Epithelial cell of proximal tubule (primary cell): ENCODE results near the gene SKP2. TPM values are rescaled to one million over a fixed set of nuclear protein-coding genes. Genes with fewer than 3 reads are reported as not detected.
A peak's percentile ranks its signal among the peaks of the same experiment; 100 is the strongest.

ENCODE experiments used
- DNase-seq: peaks from one replicate; pipeline ENCODE4 v3.0.0-alpha.2; 2011; ENCODE audit warnings: low read depth
- H3K4me3 ChIP-seq: 2 replicates; pipeline ENCODE4 v1.5.1; 2011; ENCODE audit warnings: low read depth, mild to moderate bottlenecking, low read length
- total RNA-seq: library from RNA; depleted of rRNA; stranded (reverse); fragments of >200 nt; gene quantifications from 2 replicates; pipeline ENCODE4 v1.2.3, GENCODE V29; 2015
- TF ChIP-seq, protein P1 (sequence below): conservative IDR thresholded peaks from 2 replicates; pipeline ENCODE4 v1.5.1; 2012; ENCODE audit warnings: low read depth, mild to moderate bottlenecking, low read length

The SKP2 gene
- total RNA-seq, 1 donor from 2014 or later: 25.2 TPM

DNA sequence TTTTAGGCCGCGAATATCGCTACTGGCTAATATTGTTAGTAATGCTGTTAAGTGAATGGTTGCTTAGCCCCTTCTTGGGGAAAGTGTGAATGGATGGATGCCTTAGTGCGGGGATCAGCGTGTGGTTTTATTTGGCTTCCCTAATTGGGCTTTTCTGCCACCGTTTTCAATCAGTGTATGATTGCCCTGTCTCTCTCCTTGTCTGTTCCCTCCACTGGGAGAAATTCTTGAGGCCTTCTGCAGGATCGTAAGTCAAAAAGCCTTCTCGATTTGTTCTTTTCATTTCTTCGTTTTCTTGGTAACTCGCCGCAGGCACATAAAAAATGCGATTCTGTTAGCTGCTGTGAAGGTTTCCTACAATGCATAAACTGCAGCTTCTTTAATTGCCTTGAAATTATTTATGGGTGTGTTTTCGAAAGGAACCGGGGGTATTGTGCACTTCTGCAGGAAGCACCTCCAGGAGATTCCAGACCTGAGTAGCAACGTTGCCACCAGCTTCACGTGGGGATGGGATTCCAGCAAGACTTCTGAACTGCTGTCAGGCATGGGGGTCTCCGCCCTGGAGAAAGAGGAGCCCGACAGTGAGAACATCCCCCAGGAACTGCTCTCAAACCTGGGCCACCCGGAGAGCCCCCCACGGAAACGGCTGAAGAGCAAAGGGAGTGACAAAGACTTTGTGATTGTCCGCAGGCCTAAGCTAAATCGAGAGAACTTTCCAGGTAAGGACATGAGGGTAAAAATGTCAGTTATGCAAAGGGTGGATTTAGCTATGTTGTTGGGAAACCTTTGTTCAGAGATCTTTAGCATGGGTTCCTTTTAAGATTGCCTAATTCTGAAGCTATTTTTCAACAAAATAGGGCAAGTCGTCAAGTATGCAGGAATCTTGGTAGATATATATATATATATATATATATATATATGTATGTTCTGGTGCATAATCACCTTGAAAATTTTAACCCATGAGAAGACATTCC lies 700 bp downstream of the SKP2 start:
- TF ChIP-seq, protein P1, sequence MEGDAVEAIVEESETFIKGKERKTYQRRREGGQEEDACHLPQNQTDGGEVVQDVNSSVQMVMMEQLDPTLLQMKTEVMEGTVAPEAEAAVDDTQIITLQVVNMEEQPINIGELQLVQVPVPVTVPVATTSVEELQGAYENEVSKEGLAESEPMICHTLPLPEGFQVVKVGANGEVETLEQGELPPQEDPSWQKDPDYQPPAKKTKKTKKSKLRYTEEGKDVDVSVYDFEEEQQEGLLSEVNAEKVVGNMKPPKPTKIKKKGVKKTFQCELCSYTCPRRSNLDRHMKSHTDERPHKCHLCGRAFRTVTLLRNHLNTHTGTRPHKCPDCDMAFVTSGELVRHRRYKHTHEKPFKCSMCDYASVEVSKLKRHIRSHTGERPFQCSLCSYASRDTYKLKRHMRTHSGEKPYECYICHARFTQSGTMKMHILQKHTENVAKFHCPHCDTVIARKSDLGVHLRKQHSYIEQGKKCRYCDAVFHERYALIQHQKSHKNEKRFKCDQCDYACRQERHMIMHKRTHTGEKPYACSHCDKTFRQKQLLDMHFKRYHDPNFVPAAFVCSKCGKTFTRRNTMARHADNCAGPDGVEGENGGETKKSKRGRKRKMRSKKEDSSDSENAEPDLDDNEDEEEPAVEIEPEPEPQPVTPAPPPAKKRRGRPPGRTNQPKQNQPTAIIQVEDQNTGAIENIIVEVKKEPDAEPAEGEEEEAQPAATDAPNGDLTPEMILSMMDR: no peak
- DNase-seq: no peak
- H3K4me3 ChIP-seq: peak overlapping the region; percentile 71

DNA sequence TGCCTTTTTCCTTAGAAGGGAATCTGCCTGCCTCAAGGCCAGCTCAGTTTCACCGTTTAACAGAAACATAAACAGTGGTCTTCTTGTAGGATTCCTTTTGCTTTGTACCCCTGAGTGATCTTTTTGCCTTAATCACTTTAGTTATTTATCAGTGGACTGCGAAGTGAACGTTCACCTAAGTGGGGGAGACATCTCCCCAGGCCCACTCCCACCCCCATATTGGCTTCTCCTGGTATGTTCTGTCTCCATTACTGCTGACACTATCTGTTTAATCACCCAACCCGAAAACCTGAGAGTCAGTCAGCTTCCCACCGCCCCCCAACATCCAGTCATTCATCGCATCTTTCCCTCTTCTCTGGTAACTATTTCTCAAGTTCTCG lies 1.4 kb downstream of the SKP2 start:
- no peak overlapping the region for H3K4me3 ChIP-seq
- DNase-seq: no peak
- TF ChIP-seq, protein P1: no peak

DNA sequence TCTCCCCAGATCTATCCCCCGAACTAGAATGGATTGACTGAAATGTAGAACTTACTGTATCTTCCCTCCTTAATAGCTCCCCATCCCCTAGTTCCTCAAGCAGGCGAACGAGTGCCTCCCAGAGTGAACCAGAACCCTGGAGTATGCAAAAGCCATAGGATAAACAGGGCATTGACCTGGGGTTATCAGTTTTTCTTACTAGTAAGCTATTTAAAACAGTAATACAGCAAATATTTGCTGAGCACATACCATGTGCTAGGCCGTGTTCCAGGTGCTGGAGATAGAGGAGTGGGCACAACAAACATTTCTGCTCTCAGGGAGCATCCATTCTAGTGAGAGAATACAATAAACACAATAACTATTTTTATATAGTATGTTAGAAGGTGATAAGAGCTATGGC lies 1.8 kb downstream of the SKP2 start:
- no peak for DNase-seq
- H3K4me3 ChIP-seq: no peak overlapping the region
- TF ChIP-seq, protein P1: no peak

DNA sequence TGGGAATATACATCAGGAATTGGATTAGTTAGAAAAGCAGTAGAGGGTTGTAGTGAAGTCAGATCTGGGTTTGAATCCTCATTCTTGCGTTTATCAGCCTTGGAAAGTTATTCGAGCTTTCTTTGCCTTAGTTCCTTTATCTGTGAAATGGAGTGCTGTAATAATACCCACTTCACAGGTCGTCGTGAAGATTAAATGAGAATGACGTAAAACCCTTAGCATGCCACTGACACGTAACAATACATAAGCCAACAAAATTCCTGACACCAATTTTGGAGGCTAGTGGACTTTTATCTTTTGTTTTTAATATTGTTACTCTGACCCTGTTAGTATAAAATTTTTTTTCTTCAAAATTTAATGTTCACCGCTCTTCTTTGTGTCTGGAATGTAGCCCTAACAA lies 3.4 kb downstream of the SKP2 start:
- no peak overlapping the region for H3K4me3 ChIP-seq
- no peak for DNase-seq
- TF ChIP-seq, protein P1: no peak

DNA sequence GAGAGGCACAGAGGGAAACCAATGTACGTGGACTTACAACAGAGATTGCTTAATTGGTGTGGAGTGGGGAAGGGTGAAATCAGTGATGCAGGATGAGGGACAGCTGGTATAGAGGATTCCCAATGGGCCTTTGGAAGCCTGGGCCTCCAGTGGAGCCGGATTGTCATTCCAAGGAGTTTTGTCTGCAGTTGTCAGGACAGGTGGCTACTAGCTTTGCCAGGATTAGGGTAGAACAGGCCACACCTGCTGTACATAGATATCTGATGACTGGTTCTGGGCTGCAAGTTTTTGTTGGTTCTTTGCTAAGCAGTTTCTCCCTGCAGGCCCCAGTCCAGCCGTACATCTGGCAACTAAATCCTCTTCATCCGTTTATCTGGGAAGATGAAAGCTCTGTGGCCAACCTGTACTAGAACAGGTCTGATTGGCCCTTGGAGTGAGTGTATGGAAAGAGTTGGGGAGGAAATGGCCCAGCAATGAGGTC lies 4.2 kb downstream of the SKP2 start:
- no peak for DNase-seq
- no peak overlapping the region for H3K4me3 ChIP-seq
- TF ChIP-seq, protein P1: no peak

DNA sequence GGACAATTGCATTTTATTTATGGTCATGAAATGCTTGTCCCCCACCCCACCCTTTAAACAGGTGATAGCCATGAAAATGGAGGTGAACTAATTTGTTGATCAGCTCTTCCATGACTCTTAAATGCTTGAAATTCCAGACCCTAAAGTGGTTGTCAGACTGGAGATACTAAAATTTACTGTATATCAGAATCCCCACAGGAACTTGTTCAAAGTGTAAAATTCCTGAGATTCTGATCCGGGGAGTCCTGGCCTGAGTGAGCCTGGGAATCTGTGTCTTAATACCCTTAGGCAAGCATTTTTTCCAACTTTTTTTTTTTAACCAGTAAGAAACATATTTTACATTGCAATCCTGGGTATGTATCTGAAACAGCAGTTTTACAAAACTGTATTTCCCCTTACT lies 4.7 kb downstream of the SKP2 start:
- TF ChIP-seq, protein P1: no peak
- no peak overlapping the region for H3K4me3 ChIP-seq
- DNase-seq: no peak
